ENCODE measurements around the gene TRMT1.

GRCh38 chr19:13087295-13087694 is 29.2 kb downstream of the TRMT1 start:
- no peak for TF ChIP-seq POLR2A (IDR thresholded peaks at IDR 0.05)
- TF ChIP-seq CTCF (IDR thresholded peaks at IDR 0.05): no peak
